Stimulated activated CD8-positive, alpha-beta memory T cell treated with anti-CD3 and anti-CD28 coated beads, Interleukin-7, amount 100 ng/mL, for 24 hours (primary cell): ENCODE results near the gene RGS19.

Source experiments
- DNase-seq: peaks from one replicate; pipeline ENCODE4 v3.0.0-alpha.2; 2020; ENCODE audit warnings: low read depth

RGS19 gene

GRCh38 chr20:64048402-64049044, 30.8 kb downstream of the RGS19 start:
- no peak for DNase-seq

- no peak for DNase-seq
Measured at GRCh38 chr20:64047968-64048401, 31.3 kb downstream of the RGS19 start.

- no peak for DNase-seq
Measured at GRCh38 chr20:64047046-64047389, 32.3 kb downstream of the RGS19 start.

GRCh38 chr20:64045346-64046011, 33.8 kb downstream of the RGS19 start:
- no peak for DNase-seq

- DNase-seq, result no peak
Measured at GRCh38 chr20:64044484-64045247, 34.7 kb downstream of the RGS19 start.

GRCh38 chr20:64043768-64044167, 35.5 kb downstream of the RGS19 start:
- DNase-seq, result no peak

- DNase-seq, result no peak
Measured at GRCh38 chr20:64042054-64042781, 37.1 kb downstream of the RGS19 start.

GRCh38 chr20:64041781-64042053, 37.6 kb downstream of the RGS19 start:
- DNase-seq, result no peak

- DNase-seq, result no peak
Measured at GRCh38 chr20:64041040-64041780, 38.1 kb downstream of the RGS19 start.

- no peak for DNase-seq
Measured at GRCh38 chr20:64040231-64041039, 38.9 kb downstream of the RGS19 start.

- DNase-seq, result no peak
Measured at GRCh38 chr20:64039293-64040160, 39.8 kb downstream of the RGS19 start.

GRCh38 chr20:64038565-64039292, 40.6 kb downstream of the RGS19 start:
- peak; percentile 53 for DNase-seq

- DNase-seq, result no peak
Measured at GRCh38 chr20:64038224-64038564, 41.1 kb downstream of the RGS19 start.

GRCh38 chr20:64037498-64038213, 41.7 kb downstream of the RGS19 start:
- no peak for DNase-seq

- no peak for DNase-seq
Measured at GRCh38 chr20:64037199-64037497, 42.2 kb downstream of the RGS19 start.

- DNase-seq, result no peak
Measured at GRCh38 chr20:64036346-64037198, 42.7 kb downstream of the RGS19 start.

GRCh38 chr20:64035933-64036345, 43.4 kb downstream of the RGS19 start, which contains the start of gene C20orf204:
Gene C20orf204 (plus strand): TSS chr20:64036182. CDS start chr20:64036324, 142 bp downstream.
- DNase-seq, result no peak
